IgD-negative memory B cell (primary cell): Measurements from ENCODE around the gene NEIL1. TPM values are rescaled to one million over a fixed set of nuclear protein-coding genes. Genes with fewer than 3 reads are reported as not detected.
"Not testable (repeated sequence)": the region's sequence is repeated elsewhere in the genome, so short reads cannot be mapped to it uniquely, and the experiment has no call there.

Source experiments
- H3K27ac Mint-ChIP-seq, 3 donors: one replicate each; pipeline ENCODE4 v1.8.0; 2020 to 2022; ENCODE audit warnings: mild to moderate bottlenecking in 3 of 3, mixed read lengths in 3 of 3, moderate library complexity in 1 of 3
- H3K27me3 Mint-ChIP-seq: one replicate; pipeline ENCODE4 v1.8.0; 2021; ENCODE audit warnings: mixed read lengths
- H3K36me3 Mint-ChIP-seq: one replicate; pipeline ENCODE4 v1.8.0; 2020; ENCODE audit warnings: mild to moderate bottlenecking, mixed read lengths
- H3K4me1 Mint-ChIP-seq, 3 donors: one replicate each; pipeline ENCODE4 v1.8.0; 2020 to 2022; ENCODE audit warnings: mixed read lengths in 3 of 3, mild to moderate bottlenecking in 1 of 3
- H3K4me3 Mint-ChIP-seq, 4 donors: one replicate each; pipeline ENCODE4 v1.8.0; 2020 to 2022; ENCODE audit warnings: mild to moderate bottlenecking in 4 of 4, mixed read lengths in 4 of 4, moderate library complexity in 3 of 4
- H3K9me3 Mint-ChIP-seq, 3 donors: one replicate each; pipeline ENCODE4 v1.8.0; 2020 to 2021; ENCODE audit warnings: mixed read lengths in 3 of 3, mild to moderate bottlenecking in 1 of 3
- polyA plus RNA-seq: library from polyadenylated mRNA; unstranded; fragments of 300-500 nt; fragmentation: Illumina TruSeq; gene quantifications from one replicate; pipeline ENCODE4 v1.2.3, GENCODE V29; 2021

Gene NEIL1
- polyA plus RNA-seq, 1 donor from 2014 or later, result 16.0 TPM

DNA sequence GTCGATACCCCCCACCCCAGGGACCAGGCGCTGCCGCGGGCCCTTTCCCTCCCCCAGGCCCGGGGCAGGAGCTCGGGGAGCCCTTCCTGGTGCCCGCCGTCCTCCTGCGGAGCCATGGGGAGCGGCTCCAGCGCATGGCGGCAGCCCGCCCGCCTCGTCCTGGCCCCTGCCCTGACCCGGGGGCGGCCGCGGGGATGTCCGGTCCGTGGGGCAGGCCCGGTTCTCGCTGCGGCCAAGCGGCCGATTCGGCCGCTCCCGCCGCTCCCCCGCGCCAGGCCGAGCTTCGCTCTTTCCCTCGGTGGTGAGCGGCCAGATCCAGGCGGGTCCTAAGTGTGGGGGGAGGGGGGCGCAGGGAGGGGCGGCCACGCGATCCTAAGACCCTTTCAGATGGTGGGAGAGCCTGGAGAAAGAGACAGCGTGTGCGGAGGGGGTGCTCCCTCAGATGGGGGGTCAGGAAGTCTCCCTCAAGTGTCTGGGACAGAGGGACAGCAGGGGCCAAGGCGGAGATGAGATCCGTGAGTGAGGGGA is 1.3 kb downstream of the NEIL1 start:
- peaks cover 17 to 25% (median 22%) of the 10 kb centered on the region in 3 donors for H3K4me1 Mint-ChIP-seq
- peak overlapping the region; percentile 98 to 99 (median 98) for H3K27ac Mint-ChIP-seq
- H3K4me3 Mint-ChIP-seq, result peak overlapping the region; percentile 81 to 94 (median 88)
- no peaks in the 10 kb centered on the region for H3K27me3 Mint-ChIP-seq
- H3K9me3 Mint-ChIP-seq, result peaks cover 0 to 10% (median 0%) of the 10 kb centered on the region in 3 donors
- H3K36me3 Mint-ChIP-seq, result peaks cover 4% of the 10 kb centered on the region

DNA sequence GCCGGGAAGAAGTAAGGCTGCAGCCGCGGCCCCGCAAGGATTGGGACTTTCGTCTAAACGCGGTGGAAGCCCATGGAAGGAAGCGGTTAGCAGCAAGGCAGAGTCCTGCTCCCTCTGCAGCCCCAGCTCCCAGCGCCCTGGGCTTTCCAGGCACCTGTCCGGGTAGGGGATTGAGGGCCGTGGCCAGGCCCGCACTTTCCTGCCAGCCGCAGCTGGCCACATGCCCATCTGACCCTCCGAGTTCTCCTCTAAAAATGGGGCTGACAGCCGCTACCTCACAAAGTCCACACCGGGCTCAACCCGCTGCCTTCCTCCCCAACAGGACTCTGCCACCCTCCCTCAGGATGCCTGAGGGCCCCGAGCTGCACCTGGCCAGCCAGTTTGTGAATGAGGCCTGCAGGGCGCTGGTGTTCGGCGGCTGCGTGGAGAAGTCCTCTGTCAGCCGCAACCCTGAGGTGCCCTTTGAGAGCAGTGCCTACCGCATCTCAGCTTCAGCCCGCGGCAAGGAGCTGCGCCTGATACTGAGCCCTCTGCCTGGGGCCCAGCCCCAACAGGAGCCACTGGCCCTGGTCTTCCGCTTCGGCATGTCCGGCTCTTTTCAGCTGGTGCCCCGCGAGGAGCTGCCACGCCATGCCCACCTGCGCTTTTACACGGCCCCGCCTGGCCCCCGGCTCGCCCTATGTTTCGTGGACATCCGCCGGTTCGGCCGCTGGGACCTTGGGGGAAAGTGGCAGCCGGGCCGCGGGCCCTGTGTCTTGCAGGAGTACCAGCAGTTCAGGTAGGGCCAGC is 1.9 kb downstream of the NEIL1 start:
- H3K27me3 Mint-ChIP-seq, result no peaks in the 10 kb centered on the region
- H3K4me3 Mint-ChIP-seq, result peak overlapping the region; percentile 72 to 88 (median 82)
- peaks cover 17 to 25% (median 22%) of the 10 kb centered on the region in 3 donors for H3K4me1 Mint-ChIP-seq
- H3K9me3 Mint-ChIP-seq, result peaks cover 0 to 10% (median 0%) of the 10 kb centered on the region in 3 donors
- peak overlapping the region; percentile 97 to 99 (median 97) for H3K27ac Mint-ChIP-seq
- H3K36me3 Mint-ChIP-seq, result peaks cover 4% of the 10 kb centered on the region

DNA sequence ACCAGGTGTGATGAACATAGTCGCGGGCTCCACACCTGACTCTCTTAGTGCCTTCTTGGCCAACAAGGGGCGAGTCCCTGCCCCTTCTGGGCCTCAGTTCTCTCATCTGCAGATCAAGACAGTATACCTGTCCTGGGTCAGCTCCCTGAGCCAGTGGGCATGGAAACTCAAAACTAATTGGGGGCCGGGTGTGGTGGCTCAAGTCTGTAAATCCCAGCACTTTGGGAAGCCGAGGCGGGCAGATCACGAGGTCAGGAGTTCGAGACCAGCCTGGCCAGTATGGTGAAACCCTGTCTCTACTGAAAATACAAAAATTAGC is 2.5 kb downstream of the NEIL1 start:
- Mint-ChIP-seq H3K27ac (peak overlapping the region; percentile 97 to 99 (median 97)), H3K4me1 (peaks cover 17 to 25% (median 22%) of the 10 kb centered on the region in 3 donors), H3K4me3 (peak overlapping the region in 3 of 4 donors; percentile 53 to 81 (median 65))
- H3K27me3 Mint-ChIP-seq, H3K9me3 Mint-ChIP-seq, H3K36me3 Mint-ChIP-seq: not testable (repeated sequence)

DNA sequence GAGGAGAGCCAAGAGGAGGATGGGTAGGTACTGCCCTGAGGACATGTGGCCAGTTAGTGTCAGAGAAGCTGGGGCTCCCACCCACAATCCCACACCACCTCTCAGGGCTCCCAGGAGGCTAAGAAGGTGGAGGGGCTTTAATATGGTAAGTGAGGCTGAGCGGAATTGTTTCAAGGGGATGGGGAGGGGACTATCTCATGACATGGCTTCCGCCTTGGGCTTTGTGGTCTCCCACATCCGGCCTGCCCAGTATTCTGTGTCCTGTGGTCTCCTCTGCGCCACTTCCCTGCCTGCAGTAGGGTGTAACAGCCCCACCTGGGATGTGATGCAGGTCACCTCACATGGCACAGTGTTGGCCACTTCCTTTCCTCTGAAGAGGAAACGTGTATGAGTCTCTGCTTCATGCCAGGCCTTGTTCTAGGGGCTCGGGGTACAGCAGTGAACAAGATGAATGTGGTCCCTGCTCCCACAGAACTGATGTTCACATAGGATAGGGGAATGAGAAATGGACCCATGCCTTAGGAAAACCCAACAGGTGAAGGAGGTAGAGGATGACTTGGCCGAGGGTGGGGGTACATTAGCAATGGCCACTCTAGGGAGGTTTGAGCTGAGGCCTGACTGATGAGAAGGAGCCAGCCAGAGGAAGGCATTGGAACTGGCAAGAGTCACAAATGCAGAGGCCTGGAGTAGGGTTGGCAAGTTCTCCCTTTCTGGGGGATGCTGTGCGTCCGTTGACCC is 3.2 kb downstream of the NEIL1 start:
- peak overlapping the region; percentile 97 to 99 (median 97) for H3K27ac Mint-ChIP-seq
- peaks cover 17 to 25% (median 25%) of the 10 kb centered on the region in 3 donors for H3K4me1 Mint-ChIP-seq
- H3K4me3 Mint-ChIP-seq, result peak overlapping the region; percentile 53 to 81 (median 70)
- H3K36me3 Mint-ChIP-seq, result peaks cover 6% of the 10 kb centered on the region
- H3K27me3 Mint-ChIP-seq, result no peaks in the 10 kb centered on the region
- peaks cover 0 to 10% (median 0%) of the 10 kb centered on the region in 3 donors for H3K9me3 Mint-ChIP-seq

DNA sequence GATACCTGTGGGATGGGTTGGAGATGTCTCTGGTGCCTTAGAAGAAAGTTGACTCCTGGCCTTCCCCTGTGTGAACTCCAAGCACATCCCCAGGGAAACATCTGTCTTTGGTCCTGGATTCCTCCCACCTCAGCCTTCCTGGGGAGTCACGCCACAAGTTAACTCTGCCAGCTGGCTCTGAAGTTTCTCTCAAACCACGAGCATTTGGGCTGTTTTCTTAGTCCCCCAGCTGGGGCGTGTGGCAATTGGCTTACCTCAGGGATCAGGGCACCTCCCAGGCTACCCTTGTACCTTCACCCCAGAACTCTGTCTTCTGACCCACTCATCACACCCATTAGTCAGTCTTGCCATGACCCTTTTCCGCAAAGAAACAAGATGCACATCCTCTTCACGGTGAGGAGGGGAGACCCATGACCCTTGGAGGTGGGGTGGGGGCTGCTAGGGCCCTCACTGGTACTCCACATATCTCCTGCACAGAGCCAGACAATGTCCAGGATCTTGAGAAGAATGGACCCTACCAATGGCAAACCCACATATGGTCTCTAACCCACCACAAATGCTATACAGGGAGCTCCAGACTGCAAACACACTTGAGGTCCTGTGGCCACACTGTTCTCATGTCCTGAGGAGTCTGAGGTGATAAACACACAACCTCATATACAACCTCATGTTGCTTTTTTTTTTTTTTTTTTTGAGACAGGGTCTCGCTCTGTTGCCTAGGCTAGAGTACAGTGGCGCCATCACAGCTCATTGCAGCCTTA is 3.9 kb downstream of the NEIL1 start:
- Mint-ChIP-seq H3K27me3 (no peaks in the 10 kb centered on the region), H3K27ac (peak overlapping the region; percentile 97 to 99 (median 97)), H3K36me3 (peaks cover 7% of the 10 kb centered on the region), H3K9me3 (peaks cover 0 to 10% (median 0%) of the 10 kb centered on the region in 3 donors), H3K4me1 (peaks cover 17 to 23% (median 22%) of the 10 kb centered on the region in 3 donors), H3K4me3 (peak overlapping the region in 2 of 4 donors; percentile 63 to 70)

DNA sequence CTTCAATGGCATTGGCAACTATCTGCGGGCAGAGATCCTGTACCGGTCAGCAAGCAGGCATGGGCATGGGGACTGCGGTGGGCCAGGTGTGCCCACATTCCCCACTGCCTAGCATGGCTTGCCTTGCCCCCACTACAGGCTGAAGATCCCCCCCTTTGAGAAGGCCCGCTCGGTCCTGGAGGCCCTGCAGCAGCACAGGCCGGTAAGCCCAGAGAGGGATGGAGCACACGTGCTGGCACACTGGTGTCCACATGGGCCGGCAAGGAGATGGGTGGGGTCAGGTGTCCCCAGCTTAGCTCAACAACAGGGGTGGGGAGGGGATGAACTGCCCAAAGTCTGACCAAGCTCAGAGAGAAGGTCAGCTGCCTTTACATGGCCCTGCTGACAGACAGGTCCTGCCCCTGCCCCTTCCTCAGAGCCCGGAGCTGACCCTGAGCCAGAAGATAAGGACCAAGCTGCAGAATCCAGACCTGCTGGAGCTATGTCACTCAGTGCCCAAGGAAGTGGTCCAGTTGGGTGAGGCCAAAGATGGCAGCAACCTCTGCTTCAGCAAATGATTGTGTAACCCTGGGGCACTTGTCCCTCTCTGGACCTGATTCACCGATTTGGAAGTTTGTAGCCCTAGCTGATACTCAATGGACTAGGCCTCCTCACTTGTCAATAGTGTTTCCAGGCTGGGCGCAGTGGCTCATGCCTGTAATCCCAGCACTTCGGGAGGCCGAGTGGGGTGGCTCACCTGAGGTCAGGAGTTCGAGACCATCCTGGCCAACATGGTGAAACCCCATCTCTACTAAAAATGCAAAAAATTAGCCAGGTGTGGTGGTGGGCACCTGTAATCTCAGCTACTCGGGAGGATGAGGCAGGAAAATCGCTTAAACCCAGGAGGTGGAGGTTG is 5.6 kb downstream of the NEIL1 start:
- Mint-ChIP-seq H3K4me3 (no peak overlapping the region), H3K27ac (peak overlapping the region; percentile 80 to 99 (median 97)), H3K36me3 (peaks cover 7% of the 10 kb centered on the region), H3K9me3 (peaks cover 0 to 10% (median 0%) of the 10 kb centered on the region in 3 donors), H3K4me1 (peaks cover 10 to 18% (median 13%) of the 10 kb centered on the region in 3 donors), H3K27me3 (no peaks in the 10 kb centered on the region)

DNA sequence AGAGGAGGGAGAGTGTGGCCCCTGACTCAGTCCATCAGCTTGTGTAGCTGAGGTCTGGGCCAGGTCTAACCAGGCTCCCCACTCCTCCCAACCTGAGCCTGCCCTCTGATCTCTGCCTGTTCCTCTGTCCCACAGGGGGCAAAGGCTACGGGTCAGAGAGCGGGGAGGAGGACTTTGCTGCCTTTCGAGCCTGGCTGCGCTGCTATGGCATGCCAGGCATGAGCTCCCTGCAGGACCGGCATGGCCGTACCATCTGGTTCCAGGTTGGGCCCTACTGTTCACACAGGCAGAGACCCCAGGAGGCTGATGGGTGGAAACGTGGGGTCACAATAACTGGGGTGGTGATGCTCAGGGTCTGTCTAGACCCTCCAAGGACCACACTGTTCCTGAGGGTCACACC is 6.8 kb downstream of the NEIL1 start:
- Mint-ChIP-seq H3K9me3 (peaks cover 0 to 7% (median 0%) of the 10 kb centered on the region in 3 donors), H3K36me3 (peaks cover 7% of the 10 kb centered on the region), H3K4me3 (peak overlapping the region in 1 of 4 donors; percentile 18), H3K27ac (peak overlapping the region in 2 of 3 donors; percentile 59 to 97), H3K4me1 (peaks cover 10 to 18% (median 11%) of the 10 kb centered on the region in 3 donors), H3K27me3 (no peaks in the 10 kb centered on the region)

DNA sequence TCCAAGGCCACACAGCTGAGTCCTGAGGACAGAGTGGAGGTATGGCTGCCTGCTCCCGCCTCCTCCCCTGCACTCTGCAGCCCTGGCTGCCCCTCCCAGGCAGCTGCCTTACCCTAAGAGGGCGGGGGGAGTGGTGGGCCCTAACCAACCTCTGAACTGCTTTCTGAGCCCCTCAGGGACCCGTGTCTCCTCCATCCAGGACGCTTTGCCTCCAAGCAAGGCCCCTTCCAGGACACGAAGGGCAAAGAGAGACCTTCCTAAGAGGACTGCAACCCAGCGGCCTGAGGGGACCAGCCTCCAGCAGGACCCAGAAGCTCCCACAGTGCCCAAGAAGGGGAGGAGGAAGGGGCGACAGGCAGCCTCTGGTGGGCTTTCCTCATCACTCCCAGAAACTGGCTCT is 7.6 kb downstream of the NEIL1 start:
- Mint-ChIP-seq H3K4me3 (no peak overlapping the region), H3K9me3 (peaks cover 0 to 7% (median 0%) of the 10 kb centered on the region in 3 donors), H3K27me3 (no peaks in the 10 kb centered on the region), H3K27ac (peak overlapping the region in 2 of 3 donors; percentile 65 to 97), H3K36me3 (peaks cover 7% of the 10 kb centered on the region), H3K4me1 (peaks cover 10 to 18% (median 11%) of the 10 kb centered on the region in 3 donors)

DNA sequence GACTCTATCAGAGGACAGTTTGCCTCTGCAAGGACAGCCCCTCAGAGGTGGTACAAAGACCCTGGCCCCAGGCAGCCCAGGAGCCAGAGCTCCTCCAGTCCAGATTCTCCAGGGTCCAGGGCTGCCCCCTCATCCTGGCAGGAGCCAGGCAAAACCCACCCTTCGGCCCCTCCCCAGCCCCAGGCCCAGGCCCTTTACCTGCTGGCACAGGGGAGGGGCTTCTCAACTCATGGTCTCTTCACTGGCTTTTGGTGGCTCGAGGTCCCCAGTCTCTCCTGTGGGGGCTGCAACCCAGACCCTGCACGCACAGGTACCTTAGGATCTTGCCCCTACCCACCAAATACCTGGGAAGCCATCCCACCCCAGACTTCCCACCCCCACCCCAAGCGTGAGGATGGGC is 8.5 kb downstream of the NEIL1 start:
- H3K27ac Mint-ChIP-seq, result peak overlapping the region in 1 of 3 donors; percentile 75
- peaks cover 0 to under 1% (median 0%) of the 10 kb centered on the region in 3 donors for H3K9me3 Mint-ChIP-seq
- H3K36me3 Mint-ChIP-seq, result peaks cover 3% of the 10 kb centered on the region
- H3K4me1 Mint-ChIP-seq, result peaks cover 3 to 10% (median 4%) of the 10 kb centered on the region in 3 donors
- H3K4me3 Mint-ChIP-seq, result no peak overlapping the region
- H3K27me3 Mint-ChIP-seq, result no peaks in the 10 kb centered on the region

DNA sequence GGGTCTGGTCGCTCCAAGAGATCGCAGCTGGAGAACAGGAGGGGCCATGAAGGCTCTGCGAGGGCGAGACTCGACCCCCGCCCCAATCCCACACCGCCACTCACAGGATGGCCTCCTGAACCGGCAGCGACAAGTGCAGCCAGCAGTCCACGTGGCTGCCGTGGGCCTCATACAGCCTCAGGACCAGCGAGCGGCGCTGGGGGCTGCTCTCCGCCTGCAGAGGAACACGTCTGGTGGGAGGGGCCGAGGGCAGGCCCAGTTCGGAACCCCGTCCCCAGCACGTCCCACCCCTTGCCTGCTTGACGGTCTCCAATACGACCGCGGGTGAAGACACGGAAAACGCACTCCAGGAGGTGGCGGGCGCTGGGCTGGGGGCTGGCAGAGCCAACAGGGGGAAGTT is 9.2 kb downstream of the NEIL1 start:
- H3K4me1 Mint-ChIP-seq, result peaks cover under 1 to 7% (median under 1%) of the 10 kb centered on the region in 3 donors
- no peaks in the 10 kb centered on the region for H3K9me3 Mint-ChIP-seq
- H3K27ac Mint-ChIP-seq, result peak overlapping the region in 1 of 3 donors; percentile 19
- H3K27me3 Mint-ChIP-seq, result no peaks in the 10 kb centered on the region
- H3K36me3 Mint-ChIP-seq, result peaks cover 3% of the 10 kb centered on the region
- H3K4me3 Mint-ChIP-seq, result no peak overlapping the region

DNA sequence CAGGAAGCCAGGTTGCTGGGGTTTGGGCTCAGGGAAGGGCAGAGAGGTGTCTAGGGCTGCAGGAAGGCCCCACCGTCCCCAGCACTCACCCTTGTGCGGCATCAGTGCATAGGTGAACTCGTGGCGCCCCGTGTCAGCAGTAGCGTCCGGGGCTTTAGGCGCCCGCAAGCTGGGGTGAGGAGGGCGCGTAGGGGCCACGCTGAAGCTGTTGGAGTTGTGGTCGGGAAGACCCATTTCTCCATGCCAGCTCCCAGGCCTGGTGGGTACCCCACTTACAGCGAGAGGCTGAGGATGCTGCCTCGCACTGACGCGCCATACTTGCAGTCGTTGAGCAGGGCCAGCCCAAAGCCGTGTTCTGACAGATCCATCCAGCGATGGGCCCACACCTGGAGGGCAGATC is 9.7 kb downstream of the NEIL1 start:
- no peaks in the 10 kb centered on the region for H3K27me3 Mint-ChIP-seq
- peaks cover 0 to 4% (median 0%) of the 10 kb centered on the region in 3 donors for H3K4me1 Mint-ChIP-seq
- no peak overlapping the region for H3K4me3 Mint-ChIP-seq
- H3K36me3 Mint-ChIP-seq, result peaks cover 3% of the 10 kb centered on the region
- H3K27ac Mint-ChIP-seq, result peak overlapping the region; percentile 19 to 46 (median 42)
- no peaks in the 10 kb centered on the region for H3K9me3 Mint-ChIP-seq

DNA sequence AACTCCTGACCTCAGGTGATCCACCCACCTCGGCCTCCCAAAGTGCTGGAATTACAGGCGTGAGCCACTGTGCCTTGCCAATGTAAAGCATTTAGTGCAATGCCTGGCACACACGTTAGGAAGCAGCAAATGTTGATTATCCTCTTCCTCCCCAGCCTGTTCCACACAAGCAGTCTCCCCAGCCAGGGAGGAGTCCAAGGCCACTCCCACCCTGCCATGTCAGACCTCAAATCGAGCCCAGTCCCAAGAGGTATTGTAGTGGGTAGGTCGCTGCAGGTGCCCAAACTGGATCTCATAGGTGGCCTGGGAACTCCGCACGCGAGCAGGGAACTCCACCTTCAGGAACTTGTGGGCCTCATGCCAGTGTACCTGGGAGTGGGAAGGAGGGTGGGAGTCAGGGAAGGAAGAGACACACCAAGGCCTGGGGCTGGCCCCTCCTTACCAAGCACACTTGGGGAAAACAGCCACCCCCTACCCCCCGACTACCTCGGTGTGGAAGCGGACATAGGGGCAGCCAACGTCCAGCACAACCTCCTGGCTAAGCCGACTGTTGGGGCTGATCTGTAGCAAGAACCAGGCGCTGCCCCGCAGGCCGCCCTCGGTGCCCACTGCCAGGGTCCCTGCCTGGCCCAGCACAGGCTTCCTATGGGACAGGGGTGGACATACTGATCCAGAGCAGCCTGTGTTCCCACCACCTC is 11.3 kb downstream of the NEIL1 start:
- Mint-ChIP-seq H3K4me1 (peaks cover 0 to 3% (median 0%) of the 10 kb centered on the region in 3 donors), H3K27me3 (no peaks in the 10 kb centered on the region), H3K9me3 (no peaks in the 10 kb centered on the region), H3K4me3 (no peak overlapping the region), H3K27ac (peak overlapping the region in 2 of 3 donors; percentile 25 to 68), H3K36me3 (peaks cover 3% of the 10 kb centered on the region)
